K562 (cell line): ENCODE measurements around the gene TGFB2. TPM values are rescaled to one million over a fixed set of nuclear protein-coding genes. Genes with fewer than 3 reads are reported as not detected.

Source experiments
- CAMTA2 ChIP-seq: fragments of 250-450 bp; sonication (Bioruptor Pico); conservative IDR thresholded peaks from 2 replicates; pipeline ENCODE4 v1.5.1; 2022
- FIP1L1 ChIP-seq: fragments of 200-400 bp; formaldehyde crosslinking; IDR thresholded peaks from 2 replicates; pipeline ENCODE4 v1.6.1; 2018; ENCODE audit warnings: mild to moderate bottlenecking, low read depth, low read length; ENCODE audit not compliant: poor library complexity, severe bottlenecking
- HNRNPH1 ChIP-seq: fragments of 200-400 bp; formaldehyde crosslinking; optimal IDR thresholded peaks from 2 replicates; pipeline ENCODE3; 2017; ENCODE audit warnings: low read depth, mild to moderate bottlenecking, low read length, moderate library complexity
- IRF2 ChIP-seq: sonication (generic); formaldehyde crosslinking; IDR thresholded peaks from 2 replicates; pipeline ENCODE4 v1.8.1; 2022; ENCODE audit warnings: mild to moderate bottlenecking, missing genetic modification reagents
- NBN ChIP-seq: fragments of 450-650 bp; IDR thresholded peaks from 2 replicates; pipeline ENCODE4 v1.6.1; 2016; ENCODE audit warnings: low read depth, mild to moderate bottlenecking
- POLR2AphosphoS2 ChIP-seq: IDR thresholded peaks from 2 replicates; pipeline ENCODE4 v1.6.1; 2012; ENCODE audit warnings: low read length, improper control_type of control experiment
- POLR2H ChIP-seq: IDR thresholded peaks from 2 replicates; pipeline ENCODE4 v1.6.1; 2016; ENCODE audit warnings: missing genetic modification characterization, low read depth, mild to moderate bottlenecking, control low read depth, missing compliant biosample characterization, moderate library complexity
- RHOXF2B ChIP-seq: fragments of 250-450 bp; sonication (Bioruptor Pico); conservative IDR thresholded peaks from 2 replicates; pipeline ENCODE4 v1.5.1; 2021
- SAFB ChIP-seq: fragments of 200-400 bp; formaldehyde crosslinking; IDR thresholded peaks from 2 replicates; pipeline ENCODE4 v1.6.1; 2017; ENCODE audit warnings: low read depth, low read length, borderline replicate concordance
- SNRNP70 ChIP-seq: fragments of 200-400 bp; formaldehyde crosslinking; optimal IDR thresholded peaks from 2 replicates; pipeline ENCODE3; 2017; ENCODE audit warnings: low read depth, low read length
- SRSF1 ChIP-seq: fragments of 200-400 bp; formaldehyde crosslinking; IDR thresholded peaks from 2 replicates; pipeline ENCODE4 v1.6.1; 2017; ENCODE audit warnings: mild to moderate bottlenecking, low read depth, low read length, moderate library complexity
- ZC3H4 ChIP-seq: sonication (generic); formaldehyde crosslinking; IDR thresholded peaks from 2 replicates; pipeline ENCODE4 v1.9.0; 2021; ENCODE audit warnings: missing genetic modification reagents, borderline replicate concordance
- ZKSCAN1 ChIP-seq: fragments of 150-350 bp; IDR thresholded peaks from 2 replicates; pipeline ENCODE4 v1.6.1; 2016; ENCODE audit warnings: low read depth, low read length
- polyA plus RNA-seq, 8 experiments: library from polyadenylated mRNA; depleted of rRNA in 4 of 8; stranded (reverse) in 5 of 8; unstranded in 3 of 8; fragments of >200 nt; fragmentation: Nextera tagmentation in 2 of 8; fragmentation: Illumina TruSeq in 1 of 8; extraction: Ambion mirVana in 2 of 8; extraction: Trizol in 1 of 8; gene quantifications; 2 replicates each; pipeline versions ENCODE4 v1.2.1 to v1.2.3, GENCODE V29; 2011 to 2014; ENCODE audit warnings: inconsistent platforms in 1 of 8, missing spikeins in 1 of 8
- total RNA-seq, 7 experiments: library from RNA; depleted of rRNA in 6 of 7; stranded (reverse); fragments of >200 nt in 6 of 7; fragmentation: Illumina TruSeq in 2 of 7; extraction: Trizol in 2 of 7; gene quantifications; 2 replicates each; pipeline versions ENCODE4 v1.2.1 to v1.2.3, GENCODE V29; 2011 to 2021; ENCODE audit warnings: low replicate concordance in 1 of 7
- TF ChIP-seq, protein P1 (sequence below), 2 experiments: fragments of 450-650 bp in 1 of 2; sonication (generic) in 1 of 2; formaldehyde crosslinking in 1 of 2; IDR thresholded peaks; 2 replicates each; pipeline versions ENCODE4 v1.7.1 to v1.9.0; 2016 to 2022; ENCODE audit warnings: inconsistent platforms in 1 of 2, mild to moderate bottlenecking in 1 of 2, missing genetic modification reagents in 1 of 2
- TF ChIP-seq, protein P2 (sequence below): fragments of 450-650 bp; formaldehyde crosslinking; IDR thresholded peaks from 2 replicates; pipeline ENCODE4 v1.4.0; 2020; ENCODE audit warnings: mild to moderate bottlenecking
- TF ChIP-seq, protein P3 (sequence below): sonication (generic); formaldehyde crosslinking; IDR thresholded peaks from 2 replicates; pipeline ENCODE4 v1.8.1; 2023; ENCODE audit warnings: mild to moderate bottlenecking, missing genetic modification reagents

The TGFB2 gene
- total and polyA plus RNA-seq, 9 of the 15 experiments (the other 6 are each of a cell fraction or from before 2014, with no cell fraction given) = 0.03 to 0.41 (median 0.11) TPM; not detected in 3

DNA sequence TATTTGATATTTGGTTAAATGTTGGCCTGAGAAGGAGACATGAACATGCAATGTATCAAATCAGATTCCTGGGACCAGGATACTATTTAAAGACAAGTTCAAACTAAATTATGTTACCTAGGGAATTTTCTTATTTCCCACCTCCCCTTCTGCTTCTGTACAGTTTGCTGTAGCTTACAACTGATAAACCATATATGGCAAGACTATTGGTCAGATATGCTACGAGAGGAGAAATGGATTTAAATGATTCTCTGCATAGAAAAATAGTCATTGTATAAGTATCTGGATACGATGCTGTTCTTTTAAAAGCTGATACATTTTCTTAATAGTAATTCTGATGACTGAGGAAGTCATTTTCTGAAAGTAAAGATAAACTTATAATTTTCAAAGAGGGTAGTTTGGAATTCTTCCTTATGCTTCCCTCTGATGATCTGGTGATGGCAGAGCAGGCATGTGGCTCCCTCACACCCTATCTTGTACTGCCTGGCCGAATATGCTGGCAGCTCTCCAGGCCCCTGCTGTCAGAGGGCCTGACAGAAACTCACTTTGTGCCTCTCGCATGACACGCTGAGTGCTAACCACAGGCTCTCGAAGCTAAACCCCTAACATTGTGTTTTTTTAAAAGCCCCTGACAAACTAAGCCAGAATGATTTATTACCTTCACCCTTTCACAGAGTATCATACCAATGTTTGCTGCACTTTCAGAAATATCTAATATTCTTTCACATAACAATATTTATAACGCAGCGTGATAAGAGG is 40.7 kb upstream of the TGFB2 start (continued):
- TF ChIP-seq SRSF1 (no peak), CAMTA2 (no peak), HNRNPH1 (no peak), POLR2AphosphoS2 (no peak), SNRNP70 (no peak), IRF2 (CRISPR knock-in tag) (no peak), SAFB (no peak), ZC3H4 (CRISPR knock-in tag) (no peak), NBN (peak; percentile 86; the same call in 1 of the 2 replicates), POLR2H (tag) (no peak), FIP1L1 (no peak), RHOXF2B (CRISPR knock-in tag) (no peak), ZKSCAN1 (no peak; the same call in 1 of the 2 replicates)
- TF ChIP-seq, protein P1, sequence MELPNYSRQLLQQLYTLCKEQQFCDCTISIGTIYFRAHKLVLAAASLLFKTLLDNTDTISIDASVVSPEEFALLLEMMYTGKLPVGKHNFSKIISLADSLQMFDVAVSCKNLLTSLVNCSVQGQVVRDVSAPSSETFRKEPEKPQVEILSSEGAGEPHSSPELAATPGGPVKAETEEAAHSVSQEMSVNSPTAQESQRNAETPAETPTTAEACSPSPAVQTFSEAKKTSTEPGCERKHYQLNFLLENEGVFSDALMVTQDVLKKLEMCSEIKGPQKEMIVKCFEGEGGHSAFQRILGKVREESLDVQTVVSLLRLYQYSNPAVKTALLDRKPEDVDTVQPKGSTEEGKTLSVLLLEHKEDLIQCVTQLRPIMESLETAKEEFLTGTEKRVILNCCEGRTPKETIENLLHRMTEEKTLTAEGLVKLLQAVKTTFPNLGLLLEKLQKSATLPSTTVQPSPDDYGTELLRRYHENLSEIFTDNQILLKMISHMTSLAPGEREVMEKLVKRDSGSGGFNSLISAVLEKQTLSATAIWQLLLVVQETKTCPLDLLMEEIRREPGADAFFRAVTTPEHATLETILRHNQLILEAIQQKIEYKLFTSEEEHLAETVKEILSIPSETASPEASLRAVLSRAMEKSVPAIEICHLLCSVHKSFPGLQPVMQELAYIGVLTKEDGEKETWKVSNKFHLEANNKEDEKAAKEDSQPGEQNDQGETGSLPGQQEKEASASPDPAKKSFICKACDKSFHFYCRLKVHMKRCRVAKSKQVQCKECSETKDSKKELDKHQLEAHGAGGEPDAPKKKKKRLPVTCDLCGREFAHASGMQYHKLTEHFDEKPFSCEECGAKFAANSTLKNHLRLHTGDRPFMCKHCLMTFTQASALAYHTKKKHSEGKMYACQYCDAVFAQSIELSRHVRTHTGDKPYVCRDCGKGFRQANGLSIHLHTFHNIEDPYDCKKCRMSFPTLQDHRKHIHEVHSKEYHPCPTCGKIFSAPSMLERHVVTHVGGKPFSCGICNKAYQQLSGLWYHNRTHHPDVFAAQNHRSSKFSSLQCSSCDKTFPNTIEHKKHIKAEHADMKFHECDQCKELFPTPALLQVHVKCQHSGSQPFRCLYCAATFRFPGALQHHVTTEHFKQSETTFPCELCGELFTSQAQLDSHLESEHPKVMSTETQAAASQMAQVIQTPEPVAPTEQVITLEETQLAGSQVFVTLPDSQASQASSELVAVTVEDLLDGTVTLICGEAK (IDR thresholded peaks at IDR 0.05) = no peak
- TF ChIP-seq, protein P1 (CRISPR knock-in tag; IDR thresholded peaks at IDR 0.05) = no peak
- TF ChIP-seq, protein P2, sequence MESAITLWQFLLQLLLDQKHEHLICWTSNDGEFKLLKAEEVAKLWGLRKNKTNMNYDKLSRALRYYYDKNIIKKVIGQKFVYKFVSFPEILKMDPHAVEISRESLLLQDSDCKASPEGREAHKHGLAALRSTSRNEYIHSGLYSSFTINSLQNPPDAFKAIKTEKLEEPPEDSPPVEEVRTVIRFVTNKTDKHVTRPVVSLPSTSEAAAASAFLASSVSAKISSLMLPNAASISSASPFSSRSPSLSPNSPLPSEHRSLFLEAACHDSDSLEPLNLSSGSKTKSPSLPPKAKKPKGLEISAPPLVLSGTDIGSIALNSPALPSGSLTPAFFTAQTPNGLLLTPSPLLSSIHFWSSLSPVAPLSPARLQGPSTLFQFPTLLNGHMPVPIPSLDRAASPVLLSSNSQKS (CRISPR knock-in tag) = no peak
- TF ChIP-seq, protein P3, sequence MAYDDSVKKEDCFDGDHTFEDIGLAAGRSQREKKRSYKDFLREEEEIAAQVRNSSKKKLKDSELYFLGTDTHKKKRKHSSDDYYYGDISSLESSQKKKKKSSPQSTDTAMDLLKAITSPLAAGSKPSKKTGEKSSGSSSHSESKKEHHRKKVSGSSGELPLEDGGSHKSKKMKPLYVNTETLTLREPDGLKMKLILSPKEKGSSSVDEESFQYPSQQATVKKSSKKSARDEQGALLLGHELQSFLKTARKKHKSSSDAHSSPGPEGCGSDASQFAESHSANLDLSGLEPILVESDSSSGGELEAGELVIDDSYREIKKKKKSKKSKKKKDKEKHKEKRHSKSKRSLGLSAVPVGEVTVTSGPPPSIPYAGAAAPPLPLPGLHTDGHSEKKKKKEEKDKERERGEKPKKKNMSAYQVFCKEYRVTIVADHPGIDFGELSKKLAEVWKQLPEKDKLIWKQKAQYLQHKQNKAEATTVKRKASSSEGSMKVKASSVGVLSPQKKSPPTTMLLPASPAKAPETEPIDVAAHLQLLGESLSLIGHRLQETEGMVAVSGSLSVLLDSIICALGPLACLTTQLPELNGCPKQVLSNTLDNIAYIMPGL (CRISPR knock-in tag) = no peak
